ENCODE measurements around the gene MED28.

The MED28 gene

DNA sequence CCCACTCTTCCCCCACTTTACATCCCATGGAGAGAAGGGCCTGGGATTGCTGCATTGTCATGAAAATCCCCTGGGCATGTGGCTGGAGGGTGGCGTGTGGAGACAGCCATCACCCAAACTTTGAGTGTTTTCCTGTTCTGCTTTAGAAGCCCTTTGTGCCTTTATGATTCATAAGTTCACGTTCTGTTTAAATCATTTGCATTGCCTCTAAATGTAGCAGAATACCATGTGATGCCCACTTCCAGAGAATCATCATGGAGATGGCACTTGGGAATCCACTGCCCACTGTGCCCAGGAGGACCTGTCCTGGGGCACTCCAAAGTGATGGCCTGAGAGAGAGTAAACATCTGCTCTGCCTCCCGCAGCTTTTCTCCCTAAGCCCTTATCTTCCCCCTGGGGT lies 52.8 kb downstream of the MED28 start:
- no peak for DNase-seq (ENCODE audit: low read depth in 2 of 2)

DNA sequence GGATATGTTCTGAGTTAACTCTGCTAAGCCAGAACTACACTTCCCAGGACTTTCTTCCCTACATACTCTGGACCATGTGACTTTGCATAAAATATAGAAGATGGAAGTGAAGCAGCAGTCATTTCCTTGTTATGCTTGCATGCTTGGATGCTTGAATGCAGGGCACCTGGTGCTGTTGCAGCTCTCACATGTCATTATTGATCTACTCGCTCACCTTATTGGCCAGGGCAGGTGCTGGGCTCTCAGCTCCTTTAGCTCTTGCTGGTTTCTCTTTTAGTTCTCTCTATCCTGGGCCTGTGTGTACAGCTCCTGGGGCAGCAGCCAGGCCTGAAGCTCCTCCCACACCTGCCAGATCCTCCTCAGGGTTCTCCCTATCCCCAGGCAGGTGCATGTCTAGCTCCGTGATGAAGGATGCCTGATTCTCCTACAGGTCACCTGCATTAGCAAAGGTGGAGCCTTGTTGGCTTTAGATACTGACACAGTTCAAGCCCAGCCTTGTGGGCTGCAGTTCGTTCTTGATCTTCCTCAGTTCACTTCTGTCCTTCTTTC lies 53.3 kb downstream of the MED28 start:
- no peak for DNase-seq (ENCODE audit: low read depth in 2 of 2)

GRCh38 chr4:17670423-17670822 lies 56.0 kb downstream of the MED28 start:
- no peak for DNase-seq (ENCODE audit: low read depth in 2 of 2)

- DNase-seq (ENCODE audit: low read depth in 2 of 2) = no peak
These were observed 66.3 kb downstream of the MED28 start for GRCh38 chr4:17680559-17681280.

DNA sequence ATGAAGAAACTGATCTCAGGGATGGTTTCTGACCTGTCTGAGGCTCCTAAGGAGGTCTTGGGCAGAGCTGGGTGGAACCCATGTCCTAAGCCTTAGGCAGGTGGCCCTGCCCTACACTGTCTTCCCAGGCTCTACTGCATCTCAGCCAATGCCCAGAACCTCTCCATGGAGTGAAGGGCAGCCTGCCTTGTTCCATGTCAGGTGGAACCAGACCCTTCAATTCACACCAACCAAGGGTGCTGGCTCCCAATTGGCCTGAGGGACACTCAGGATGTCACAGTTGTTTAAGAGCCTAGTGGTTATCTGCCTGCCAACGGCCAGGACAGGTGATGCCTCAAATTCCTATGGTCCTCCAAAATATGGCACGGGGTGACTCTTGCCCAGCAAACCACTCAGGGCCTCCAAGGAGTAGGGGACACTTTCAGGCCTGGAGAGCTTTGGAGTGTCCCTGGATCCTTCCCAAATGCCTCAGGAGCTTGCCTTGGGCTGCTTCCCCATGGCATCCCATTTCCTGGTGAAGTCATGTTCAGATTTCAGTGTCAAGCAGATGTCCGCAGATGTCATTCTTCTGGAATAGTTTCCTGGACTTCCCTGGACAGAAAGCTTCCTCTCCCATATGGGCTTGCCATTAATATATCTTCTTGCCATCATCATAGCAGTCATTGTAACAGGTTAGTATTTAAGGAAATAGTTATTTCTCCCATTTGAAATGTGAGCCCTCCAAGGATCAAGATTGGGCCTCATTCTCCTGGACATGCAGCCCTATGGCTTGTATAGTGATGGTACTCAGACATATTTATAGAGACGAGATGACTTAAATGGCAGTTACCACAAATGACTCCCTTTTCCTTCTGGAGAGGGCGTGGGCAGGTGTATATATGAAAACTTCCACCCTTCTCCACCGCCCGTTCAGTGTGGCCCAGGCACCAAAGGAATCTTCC lies 67.1 kb downstream of the MED28 start:
- DNase-seq (ENCODE audit: low read depth in 2 of 2) = no peak

GRCh38 chr4:17682222-17682566 lies 67.8 kb downstream of the MED28 start:
- DNase-seq (ENCODE audit: low read depth in 2 of 2) = no peak
